ENCODE results near the gene ALG6.
"Not testable (repeated sequence)": the region's sequence is repeated elsewhere in the genome, so short reads cannot be mapped to it uniquely, and the experiment has no call there.

Gene ALG6

GRCh38 chr1:63418101-63418500 lies 50.7 kb downstream of the ALG6 start:
- Histone ChIP-seq H3K4ac (ENCODE audit: low read depth in 1 of 2, low read length in 2 of 2) (no peak overlapping the region), H3K9ac (ENCODE audit: low read length) (no peak overlapping the region), H2BK15ac (ENCODE audit: low read depth, poor library complexity, severe bottlenecking) (no peak overlapping the region), H3K14ac (ENCODE audit: low read length in 2 of 2) (no peak overlapping the region), H3K4me2 (ENCODE audit: low read length, poor library complexity, severe bottlenecking) (no peak overlapping the region), H2BK5ac (ENCODE audit: low read depth, low read length, poor library complexity, severe bottlenecking) (no peak overlapping the region), H3K23ac (ENCODE audit: low read length in 2 of 2) (no peak overlapping the region), H2AK5ac (ENCODE audit: low read length, severe bottlenecking) (no peak overlapping the region), H3K9me3 (ENCODE audit: control insufficient read depth, low read length) (no peaks in the 10 kb centered on the region), H4K8ac (ENCODE audit: low read length) (no peak overlapping the region), H4K91ac (ENCODE audit: low read length) (no peak overlapping the region), H3K27ac (ENCODE audit: low read length, poor library complexity, severe bottlenecking) (no peak overlapping the region), H3K4me1 (ENCODE audit: control insufficient read depth, insufficient read depth, low read depth, low read length) (no peaks in the 10 kb centered on the region), H2BK12ac (ENCODE audit: low read length in 2 of 2) (no peak overlapping the region), H3K18ac (ENCODE audit: low read depth in 1 of 2, low read length in 2 of 2) (no peak overlapping the region), H3K4me3 (ENCODE audit: insufficient read depth in 1 of 2, low read depth in 1 of 2, low read length in 2 of 2) (no peak overlapping the region), H3K79me1 (replicated peaks; ENCODE audit: low read length, poor library complexity, severe bottlenecking) (no peaks in the 10 kb centered on the region), H3K36me3 (ENCODE audit: control insufficient read depth in 1 of 2, insufficient read depth in 2 of 2, low read depth in 1 of 2, low read length in 2 of 2) (peaks cover 0 to 3% of the 10 kb centered on the region in 2 experiments), H2AFZ (ENCODE audit: low read depth, low read length) (no peak overlapping the region), H3K27me3 (ENCODE audit: control insufficient read depth in 1 of 2, insufficient read depth in 1 of 2, low read length in 2 of 2) (no peaks in the 10 kb centered on the region), H2BK120ac (ENCODE audit: low read depth, low read length) (no peak overlapping the region)
- DNase-seq = no peak

- not testable (repeated sequence) for H3K36me3 ChIP-seq (ENCODE audit: control insufficient read depth in 1 of 2, insufficient read depth in 2 of 2, low read depth in 1 of 2, low read length in 2 of 2); H3K4ac ChIP-seq (ENCODE audit: low read depth in 1 of 2, low read length in 2 of 2); H3K27ac ChIP-seq (ENCODE audit: low read length, poor library complexity, severe bottlenecking); H2BK120ac ChIP-seq (ENCODE audit: low read depth, low read length); H3K4me2 ChIP-seq (ENCODE audit: low read length, poor library complexity, severe bottlenecking); H3K79me1 ChIP-seq (replicated peaks; ENCODE audit: low read length, poor library complexity, severe bottlenecking); H4K91ac ChIP-seq (ENCODE audit: low read length); H3K23ac ChIP-seq (ENCODE audit: low read length in 2 of 2); H4K8ac ChIP-seq (ENCODE audit: low read length); H3K4me3 ChIP-seq (ENCODE audit: insufficient read depth in 1 of 2, low read depth in 1 of 2, low read length in 2 of 2); H3K9me3 ChIP-seq (ENCODE audit: control insufficient read depth, low read length); H2AK5ac ChIP-seq (ENCODE audit: low read length, severe bottlenecking); H3K14ac ChIP-seq (ENCODE audit: low read length in 2 of 2); H3K18ac ChIP-seq (ENCODE audit: low read depth in 1 of 2, low read length in 2 of 2); H2AFZ ChIP-seq (ENCODE audit: low read depth, low read length); H2BK5ac ChIP-seq (ENCODE audit: low read depth, low read length, poor library complexity, severe bottlenecking); DNase-seq; H2BK15ac ChIP-seq (ENCODE audit: low read depth, poor library complexity, severe bottlenecking); H2BK12ac ChIP-seq (ENCODE audit: low read length in 2 of 2); H3K9ac ChIP-seq (ENCODE audit: low read length); H3K27me3 ChIP-seq (ENCODE audit: control insufficient read depth in 1 of 2, insufficient read depth in 1 of 2, low read length in 2 of 2); H3K4me1 ChIP-seq (ENCODE audit: control insufficient read depth, insufficient read depth, low read depth, low read length)
- WGBS = no CpG with 5 or more reads among the region's 1 CpG
Measured at GRCh38 chr1:63420746-63421145, 53.3 kb downstream of the ALG6 start.

- no peak overlapping the region for H3K23ac ChIP-seq (ENCODE audit: low read length in 2 of 2)
- no peak overlapping the region for H2AK5ac ChIP-seq (ENCODE audit: low read length, severe bottlenecking)
- peaks cover 0 to 3% of the 10 kb centered on the region in 2 experiments for H3K36me3 ChIP-seq (ENCODE audit: control insufficient read depth in 1 of 2, insufficient read depth in 2 of 2, low read depth in 1 of 2, low read length in 2 of 2)
- H3K4me3 ChIP-seq (ENCODE audit: insufficient read depth in 1 of 2, low read depth in 1 of 2, low read length in 2 of 2) = no peak overlapping the region
- no peak overlapping the region for H2AFZ ChIP-seq (ENCODE audit: low read depth, low read length)
- no peak overlapping the region for H3K4me2 ChIP-seq (ENCODE audit: low read length, poor library complexity, severe bottlenecking)
- H2BK15ac ChIP-seq (ENCODE audit: low read depth, poor library complexity, severe bottlenecking) = no peak overlapping the region
- H3K27me3 ChIP-seq (ENCODE audit: control insufficient read depth in 1 of 2, insufficient read depth in 1 of 2, low read length in 2 of 2) = no peaks in the 10 kb centered on the region
- H4K91ac ChIP-seq (ENCODE audit: low read length) = no peak overlapping the region
- no CpG with 5 or more reads among the region's 2 CpGs for WGBS
- no peak overlapping the region for H2BK5ac ChIP-seq (ENCODE audit: low read depth, low read length, poor library complexity, severe bottlenecking)
- H3K4me1 ChIP-seq (ENCODE audit: control insufficient read depth, insufficient read depth, low read depth, low read length) = no peaks in the 10 kb centered on the region
- no peak overlapping the region for H3K18ac ChIP-seq (ENCODE audit: low read depth in 1 of 2, low read length in 2 of 2)
- H3K14ac ChIP-seq (ENCODE audit: low read length in 2 of 2) = no peak overlapping the region
- H2BK12ac ChIP-seq (ENCODE audit: low read length in 2 of 2) = no peak overlapping the region
- no peaks in the 10 kb centered on the region for H3K9me3 ChIP-seq (ENCODE audit: control insufficient read depth, low read length)
- no peak overlapping the region for H3K27ac ChIP-seq (ENCODE audit: low read length, poor library complexity, severe bottlenecking)
- no peaks in the 10 kb centered on the region for H3K79me1 ChIP-seq (replicated peaks; ENCODE audit: low read length, poor library complexity, severe bottlenecking)
- H3K9ac ChIP-seq (ENCODE audit: low read length) = no peak overlapping the region
- H2BK120ac ChIP-seq (ENCODE audit: low read depth, low read length) = no peak overlapping the region
- H4K8ac ChIP-seq (ENCODE audit: low read length) = no peak overlapping the region
- no peak overlapping the region for H3K4ac ChIP-seq (ENCODE audit: low read depth in 1 of 2, low read length in 2 of 2)
- DNase-seq = no peak
Measured at GRCh38 chr1:63423649-63424048, 56.2 kb downstream of the ALG6 start.

GRCh38 chr1:63428815-63429214 lies 61.4 kb downstream of the ALG6 start:
- Histone ChIP-seq H3K79me1 (replicated peaks; ENCODE audit: low read length, poor library complexity, severe bottlenecking) (no peaks in the 10 kb centered on the region), H3K9ac (ENCODE audit: low read length) (no peak overlapping the region), H4K91ac (ENCODE audit: low read length) (no peak overlapping the region), H3K36me3 (ENCODE audit: control insufficient read depth in 1 of 2, insufficient read depth in 2 of 2, low read depth in 1 of 2, low read length in 2 of 2) (peaks cover 0 to 15% of the 10 kb centered on the region in 2 experiments), H2BK15ac (ENCODE audit: low read depth, poor library complexity, severe bottlenecking) (no peak overlapping the region), H3K4me3 (ENCODE audit: insufficient read depth in 1 of 2, low read depth in 1 of 2, low read length in 2 of 2) (no peak overlapping the region), H3K4ac (ENCODE audit: low read depth in 1 of 2, low read length in 2 of 2) (no peak overlapping the region), H3K9me3 (ENCODE audit: control insufficient read depth, low read length) (peaks cover 20% of the 10 kb centered on the region), H3K23ac (ENCODE audit: low read length in 2 of 2) (no peak overlapping the region), H3K27me3 (ENCODE audit: control insufficient read depth in 1 of 2, insufficient read depth in 1 of 2, low read length in 2 of 2) (no peaks in the 10 kb centered on the region), H3K18ac (ENCODE audit: low read depth in 1 of 2, low read length in 2 of 2) (no peak overlapping the region), H3K4me2 (ENCODE audit: low read length, poor library complexity, severe bottlenecking) (no peak overlapping the region), H4K8ac (ENCODE audit: low read length) (no peak overlapping the region), H3K27ac (ENCODE audit: low read length, poor library complexity, severe bottlenecking) (no peak overlapping the region), H2AFZ (ENCODE audit: low read depth, low read length) (no peak overlapping the region), H3K4me1 (ENCODE audit: control insufficient read depth, insufficient read depth, low read depth, low read length) (no peaks in the 10 kb centered on the region), H3K14ac (ENCODE audit: low read length in 2 of 2) (no peak overlapping the region), H2AK5ac (ENCODE audit: low read length, severe bottlenecking) (no peak overlapping the region), H2BK12ac (ENCODE audit: low read length in 2 of 2) (no peak overlapping the region), H2BK120ac (ENCODE audit: low read depth, low read length) (no peak overlapping the region), H2BK5ac (ENCODE audit: low read depth, low read length, poor library complexity, severe bottlenecking) (no peak overlapping the region)
- no peak for DNase-seq

Data from mesenchymal stem cell (in vitro differentiated cells and primary cell).